NCI-H82 treated with DMSO at 0.1 percent for 48 hours (cell line): Measurements from ENCODE around the gene RIN3.

Source experiments
- DNase-seq: peaks from one replicate; lab custom pipeline; 2025; ENCODE audit not compliant: unreplicated experiment; lab: John Stamatoyannopoulos, UW

RIN3 gene

DNA sequence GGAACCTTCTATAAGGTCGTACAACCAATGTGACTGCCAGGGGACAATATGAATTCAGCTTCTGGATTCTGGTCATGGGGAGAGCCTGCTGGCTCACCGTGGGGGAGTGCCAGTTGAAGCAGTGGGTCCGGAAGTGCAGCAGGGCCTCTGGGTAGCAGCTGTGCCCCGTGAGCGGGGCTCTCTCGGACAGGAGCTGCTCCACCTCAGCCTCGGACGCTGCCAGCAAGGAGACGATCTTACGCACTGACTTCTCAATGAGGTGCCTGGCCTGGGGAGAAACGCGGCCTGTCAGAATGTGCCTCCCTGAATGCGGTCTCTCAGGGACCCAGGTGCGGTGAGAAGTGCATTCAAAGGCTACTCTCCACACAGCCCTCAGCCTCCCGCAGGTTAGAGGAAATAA is 192.8 kb downstream of the RIN3 start:
- DNase-seq = no peak

DNA sequence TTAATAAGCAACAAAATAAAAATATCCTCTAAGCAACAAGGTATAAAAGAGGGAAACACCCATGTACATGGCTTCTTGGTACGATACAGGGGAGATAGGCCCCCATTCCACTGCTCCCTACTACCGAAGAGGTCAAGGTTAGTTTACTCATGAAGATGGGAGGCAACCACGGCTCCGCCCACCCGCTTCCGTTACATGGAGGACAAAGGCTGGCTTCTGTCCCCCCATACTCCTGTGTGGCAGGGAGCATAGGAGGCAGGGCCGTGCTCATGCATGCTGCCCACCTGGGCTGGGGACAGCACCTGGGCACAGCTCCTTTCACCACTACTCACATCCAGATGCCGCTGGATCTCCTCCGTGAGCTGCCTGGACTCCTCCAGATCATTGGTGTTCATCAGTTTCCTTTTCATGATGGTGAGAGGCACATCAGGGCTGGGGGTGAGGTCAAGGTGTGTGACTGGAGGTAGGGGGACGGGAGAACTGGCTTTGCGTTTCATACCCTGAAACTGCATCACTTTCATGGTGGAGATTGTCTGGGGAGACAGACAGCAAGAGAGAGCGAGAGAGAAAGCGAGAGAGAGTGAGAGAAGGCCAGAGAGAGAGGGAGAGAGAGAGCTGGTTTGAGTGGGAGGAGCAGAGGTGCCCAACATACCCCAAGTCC is 195.9 kb downstream of the RIN3 start:
- no peak for DNase-seq

DNA sequence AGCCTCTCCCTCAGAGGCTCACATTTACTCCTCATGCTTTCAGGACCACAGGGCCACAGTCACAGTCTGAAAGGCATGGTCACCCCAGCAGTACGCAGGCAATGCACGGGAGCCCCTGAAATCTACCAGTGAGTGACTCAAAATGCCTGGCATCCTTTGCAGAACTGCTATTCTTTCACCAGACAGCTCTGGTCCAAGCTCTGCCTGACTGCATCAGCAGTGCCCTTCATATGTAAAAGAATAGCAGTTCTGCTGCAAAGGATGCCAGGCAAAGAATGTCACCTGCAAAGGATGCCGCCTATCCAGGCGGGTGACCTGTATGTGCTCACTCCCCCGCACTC is 196.4 kb downstream of the RIN3 start:
- no peak for DNase-seq

DNA sequence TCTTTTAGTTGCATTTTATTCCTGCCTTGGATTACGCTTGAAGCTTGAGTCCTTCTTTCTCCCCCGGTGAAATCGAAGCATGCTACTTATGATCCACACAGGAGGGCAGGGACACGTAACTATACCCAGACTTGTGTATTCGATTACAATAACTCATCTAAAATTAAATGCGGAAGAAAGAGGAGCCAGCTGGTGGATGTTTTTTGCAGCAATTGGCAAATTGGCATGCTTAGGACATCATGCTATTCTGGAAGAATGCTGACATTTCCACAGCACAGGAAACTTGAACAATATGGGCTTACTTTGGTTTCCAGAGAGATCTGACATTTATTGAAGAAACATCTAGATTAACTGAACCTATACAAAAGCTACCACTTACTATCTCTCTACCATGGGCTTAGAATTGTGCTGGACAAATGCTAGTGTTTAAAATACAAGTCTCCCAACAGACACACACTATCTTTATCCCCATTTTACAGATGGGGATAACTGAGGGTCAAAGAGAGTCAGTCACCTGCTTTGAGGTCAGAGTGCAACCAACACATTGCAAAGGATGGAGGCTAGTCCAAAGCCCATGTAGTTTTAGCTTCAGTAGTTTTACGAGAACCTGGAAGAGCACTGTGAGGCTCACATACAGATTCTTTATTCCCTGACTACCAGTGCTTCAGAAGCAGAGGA is 198.5 kb downstream of the RIN3 start:
- no peak for DNase-seq

DNA sequence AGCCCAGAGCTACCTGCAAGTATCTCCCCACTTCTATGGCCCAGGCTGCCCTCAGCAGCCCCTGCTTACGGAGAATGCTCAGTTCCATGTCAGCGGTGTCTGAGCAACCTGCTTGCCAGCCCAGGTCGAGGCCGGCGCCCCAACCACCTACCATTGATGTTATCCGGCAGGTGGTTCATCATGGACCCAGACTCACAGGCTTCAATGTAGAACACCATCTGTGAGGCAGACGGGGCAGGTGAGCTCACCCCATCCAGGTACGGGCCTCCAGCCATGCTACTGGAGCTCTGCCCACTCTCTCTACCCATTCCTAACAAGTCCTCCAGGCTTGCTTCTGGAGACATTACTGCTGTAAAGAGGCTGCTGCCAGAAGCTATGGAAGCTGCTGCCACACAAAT is 199.1 kb downstream of the RIN3 start:
- no peak for DNase-seq

DNA sequence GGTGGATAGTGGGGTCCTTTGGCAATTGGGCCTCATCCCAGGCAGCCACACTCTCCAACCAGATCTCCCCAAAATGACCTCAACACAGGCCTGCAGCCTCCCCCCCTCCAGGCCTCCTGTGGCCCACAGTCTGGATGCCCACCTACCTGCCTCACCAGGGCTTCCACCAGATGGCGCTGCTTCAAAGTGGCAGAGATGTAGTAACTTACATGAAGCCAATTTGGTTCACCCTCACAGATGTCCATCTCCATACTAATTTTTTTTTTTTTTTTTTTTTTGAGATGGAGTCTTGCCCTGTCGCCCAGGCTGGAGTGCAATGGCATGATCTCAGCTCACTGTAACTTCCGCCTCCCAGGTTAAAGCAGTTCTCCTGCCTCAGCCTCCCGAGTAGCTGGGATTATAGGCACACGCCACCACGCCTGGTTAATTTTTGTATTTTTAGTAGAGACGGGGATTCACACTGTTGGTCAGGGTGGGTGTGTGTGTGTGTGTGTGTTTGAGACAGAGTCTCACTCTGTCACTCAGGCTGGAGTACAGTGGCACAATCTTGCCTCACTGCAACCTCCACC is 201.2 kb downstream of the RIN3 start:
- peak; percentile 8 for DNase-seq

DNA sequence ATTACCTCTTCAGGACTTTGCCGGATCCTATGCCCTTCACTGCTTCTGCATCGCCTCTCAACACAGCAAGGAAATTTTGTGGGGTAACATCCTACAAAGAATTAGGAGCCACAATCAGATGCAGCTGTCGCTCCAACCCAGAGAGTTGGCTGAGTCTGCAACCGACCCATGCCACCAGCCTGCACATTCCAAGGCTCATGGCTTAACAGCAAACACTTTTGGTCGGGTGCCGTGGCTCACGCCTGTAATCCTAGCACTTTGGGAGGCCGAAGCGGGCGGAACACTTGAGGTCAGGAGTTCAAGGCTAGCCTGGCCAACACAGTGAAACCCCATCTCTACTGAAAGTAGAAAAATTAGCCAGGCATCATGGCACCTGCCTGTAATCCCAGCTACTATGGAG is 202.6 kb downstream of the RIN3 start:
- no peak for DNase-seq

DNA sequence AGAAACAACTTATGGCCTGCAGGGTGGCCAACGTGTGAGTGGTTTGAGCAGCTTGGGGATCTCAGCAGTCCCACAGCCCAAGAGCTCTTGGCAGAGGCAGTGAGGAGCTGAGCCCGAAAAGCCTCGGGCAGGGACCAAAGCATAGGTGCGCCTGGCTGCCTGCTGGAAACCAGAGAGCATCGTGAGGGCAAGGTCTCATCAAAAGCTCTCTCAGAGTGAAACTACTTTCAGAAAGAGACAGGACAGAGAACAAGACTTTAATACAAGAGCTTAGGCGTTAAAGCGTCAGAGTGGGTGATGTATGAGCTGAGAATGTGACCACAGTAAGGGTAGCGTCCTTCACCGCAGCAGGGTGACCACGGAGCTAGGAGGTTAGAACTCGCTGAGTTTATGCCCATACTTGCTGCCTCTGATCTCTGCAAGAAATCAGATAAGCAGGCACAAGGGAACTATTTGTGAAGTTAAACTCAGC is 204.0 kb downstream of the RIN3 start:
- no peak for DNase-seq

DNA sequence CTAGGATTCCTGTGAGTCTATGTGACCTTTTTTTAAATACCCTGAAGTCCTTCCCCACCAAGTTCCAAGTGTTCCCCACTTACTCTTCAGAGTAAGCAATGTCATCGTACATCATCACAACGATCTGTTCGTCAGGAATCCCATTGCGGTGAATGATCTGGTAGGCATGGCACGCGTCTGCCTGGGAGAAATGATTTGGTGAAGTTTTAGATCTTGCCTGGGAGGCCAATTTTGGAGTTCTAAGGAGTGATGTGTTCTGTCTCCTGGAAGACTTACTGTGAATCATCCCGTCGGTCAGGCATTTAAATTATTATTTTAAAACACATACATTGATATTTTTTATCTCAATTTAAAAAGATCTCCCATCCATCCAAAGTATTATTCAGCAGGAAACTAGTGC is 205.1 kb downstream of the RIN3 start:
- no peak for DNase-seq

DNA sequence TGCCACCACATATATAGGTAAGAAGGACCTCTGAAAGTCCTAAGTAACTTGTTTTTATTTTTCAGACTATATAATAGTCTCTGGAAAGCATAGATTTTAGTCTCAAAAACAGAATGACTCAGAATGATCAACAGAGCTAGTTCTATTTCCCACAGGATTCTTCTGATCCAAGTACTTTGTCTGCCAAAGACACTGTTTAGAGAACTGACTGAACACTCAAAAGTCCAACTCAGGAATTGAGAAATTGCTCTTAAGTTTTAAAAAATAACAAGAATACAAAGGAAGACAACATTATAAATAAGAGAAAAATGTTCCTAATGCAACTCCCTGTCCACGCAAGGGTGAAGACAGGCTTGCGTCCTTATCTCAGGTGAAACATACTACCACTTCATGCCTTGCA is 205.8 kb downstream of the RIN3 start:
- no peak for DNase-seq

DNA sequence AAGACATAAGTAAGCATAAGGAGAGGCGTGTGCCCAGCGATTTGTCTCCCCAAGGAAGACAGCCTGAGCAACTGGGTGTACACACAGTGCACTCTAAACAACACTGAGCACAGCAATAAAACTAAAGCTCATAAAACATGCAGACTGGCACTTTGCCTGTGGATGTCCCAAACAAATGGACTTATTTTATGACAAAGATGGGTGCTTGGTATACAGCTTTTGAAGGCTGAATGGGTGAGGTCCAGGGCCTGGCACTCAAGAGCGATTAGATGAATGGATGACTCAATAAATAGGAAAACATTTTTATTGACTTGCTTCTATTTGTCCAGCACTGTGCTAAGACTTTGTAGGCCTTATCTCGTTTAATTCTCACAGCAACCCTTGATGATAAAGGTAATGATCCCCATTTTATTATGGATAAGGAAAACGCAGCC is 206.3 kb downstream of the RIN3 start:
- no peak for DNase-seq

DNA sequence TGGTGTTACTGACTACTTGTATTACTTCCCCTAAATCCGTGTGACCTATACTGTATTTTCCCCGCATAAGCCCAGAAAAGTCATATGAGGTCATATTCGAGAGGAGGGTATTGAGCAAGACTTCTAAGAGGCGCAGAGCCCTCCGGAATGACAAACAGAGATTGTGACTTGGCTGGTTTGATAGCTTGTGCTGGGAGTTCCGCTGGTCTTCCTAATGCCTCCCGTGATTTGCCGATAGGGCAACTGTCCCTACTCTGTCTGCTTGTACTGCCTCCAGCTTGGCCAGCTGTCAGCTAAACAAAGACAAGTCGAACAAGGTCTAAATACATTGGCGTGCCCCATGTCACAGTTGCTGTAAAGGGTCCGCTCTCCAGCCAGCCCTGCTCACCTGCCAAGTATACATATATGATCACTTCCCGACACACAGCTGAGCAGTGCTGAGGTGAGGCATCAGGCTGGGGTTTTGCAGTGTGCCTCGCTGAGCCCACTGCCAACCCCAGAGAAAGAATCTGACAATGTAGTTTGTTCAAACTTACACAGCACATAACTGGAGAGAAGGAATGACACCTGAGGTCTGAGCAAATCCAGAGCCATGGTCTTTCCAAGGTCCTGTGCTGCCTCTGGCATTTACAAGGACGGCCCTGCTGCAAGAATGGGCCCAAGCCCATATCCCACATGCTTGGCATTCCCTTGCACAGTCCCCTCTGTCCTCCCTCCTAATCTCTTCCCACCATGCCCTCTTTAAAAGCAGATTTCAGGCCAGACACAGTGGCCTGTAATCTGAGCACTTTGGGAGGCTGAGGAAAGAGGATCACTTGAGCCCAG is 211.1 kb downstream of the RIN3 start:
- no peak for DNase-seq

DNA sequence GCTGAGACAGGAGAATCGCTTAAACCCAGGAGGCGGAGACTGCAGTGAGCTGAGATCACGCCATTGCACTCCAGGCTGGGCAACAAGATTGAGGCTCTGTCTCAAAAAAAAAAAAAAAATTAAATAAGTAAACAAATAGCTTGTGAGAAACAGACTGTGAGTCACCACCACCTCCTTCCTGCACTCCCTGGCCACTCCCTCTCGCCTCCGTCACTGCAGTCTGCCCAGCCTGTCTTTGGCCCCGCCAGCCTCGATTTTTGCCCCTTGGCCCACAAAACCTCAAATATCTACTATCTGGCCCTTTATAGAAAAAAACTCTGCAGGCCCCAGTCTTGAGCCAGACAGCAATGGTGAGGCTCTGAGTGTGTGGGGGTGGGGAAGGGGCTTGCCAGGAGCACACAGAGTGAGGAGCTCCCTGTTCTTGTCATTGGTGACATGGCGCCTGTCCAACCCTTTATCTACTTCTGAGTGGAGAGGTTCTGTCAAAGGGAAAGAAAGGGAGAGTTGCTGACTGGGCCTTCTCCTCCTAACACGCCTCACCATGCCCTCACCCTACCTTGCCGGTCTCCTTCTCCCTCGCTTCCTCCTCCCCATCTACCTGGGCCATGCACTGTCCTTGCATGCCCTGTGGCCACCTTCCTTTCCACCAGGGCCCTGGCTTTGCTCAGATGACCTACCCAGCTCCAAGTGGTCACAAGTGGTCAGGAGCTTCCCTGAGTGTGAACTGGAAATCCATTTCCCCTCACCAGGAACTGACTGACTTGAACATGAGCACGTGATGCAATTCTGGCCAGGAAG is 212.8 kb downstream of the RIN3 start:
- DNase-seq = no peak

DNA sequence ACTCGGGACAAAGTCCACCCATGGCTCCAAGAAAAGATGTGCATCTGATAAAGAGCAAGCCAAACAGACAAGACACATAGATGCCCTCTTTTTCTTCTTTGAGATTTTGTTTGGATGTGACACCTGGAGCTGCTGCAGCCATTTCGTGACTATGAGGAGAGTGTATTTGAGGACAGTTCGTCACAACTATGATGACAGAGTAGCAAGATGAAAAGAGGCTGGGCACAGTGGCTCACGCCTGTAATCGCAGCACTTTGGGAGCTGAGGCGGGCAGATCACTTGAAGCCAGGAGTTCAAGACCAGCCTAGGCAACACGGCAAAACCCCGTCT is 213.3 kb downstream of the RIN3 start:
- no peak for DNase-seq

DNA sequence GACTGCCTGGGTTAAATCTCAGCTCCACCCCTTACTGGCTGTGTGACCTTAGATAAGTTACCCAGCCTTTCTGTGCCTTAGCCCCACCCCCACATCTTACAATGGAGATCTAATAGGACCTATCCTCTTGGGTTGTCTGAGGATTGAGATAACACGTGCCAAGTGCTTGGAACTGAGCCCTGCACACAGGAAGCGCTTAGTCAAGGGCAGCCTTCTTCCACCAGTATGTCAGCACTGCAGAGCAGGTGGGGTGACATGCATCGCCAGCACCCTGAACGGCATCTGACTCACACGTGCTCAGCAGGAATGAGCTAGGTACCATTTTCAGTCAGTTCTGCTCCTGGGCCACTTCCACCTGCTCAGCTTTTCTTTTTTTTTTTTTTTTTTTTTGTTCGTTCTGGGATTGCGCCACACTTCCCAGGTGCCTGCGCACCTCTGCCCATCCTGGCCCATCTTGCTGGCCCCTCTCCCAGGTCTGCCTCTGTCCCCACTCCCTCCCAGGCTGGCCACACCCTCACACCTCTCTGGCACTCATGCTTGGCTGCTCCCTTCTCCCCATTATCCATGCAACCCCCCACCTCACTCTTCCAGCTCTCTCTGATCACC is 215.3 kb downstream of the RIN3 start:
- no peak for DNase-seq

DNA sequence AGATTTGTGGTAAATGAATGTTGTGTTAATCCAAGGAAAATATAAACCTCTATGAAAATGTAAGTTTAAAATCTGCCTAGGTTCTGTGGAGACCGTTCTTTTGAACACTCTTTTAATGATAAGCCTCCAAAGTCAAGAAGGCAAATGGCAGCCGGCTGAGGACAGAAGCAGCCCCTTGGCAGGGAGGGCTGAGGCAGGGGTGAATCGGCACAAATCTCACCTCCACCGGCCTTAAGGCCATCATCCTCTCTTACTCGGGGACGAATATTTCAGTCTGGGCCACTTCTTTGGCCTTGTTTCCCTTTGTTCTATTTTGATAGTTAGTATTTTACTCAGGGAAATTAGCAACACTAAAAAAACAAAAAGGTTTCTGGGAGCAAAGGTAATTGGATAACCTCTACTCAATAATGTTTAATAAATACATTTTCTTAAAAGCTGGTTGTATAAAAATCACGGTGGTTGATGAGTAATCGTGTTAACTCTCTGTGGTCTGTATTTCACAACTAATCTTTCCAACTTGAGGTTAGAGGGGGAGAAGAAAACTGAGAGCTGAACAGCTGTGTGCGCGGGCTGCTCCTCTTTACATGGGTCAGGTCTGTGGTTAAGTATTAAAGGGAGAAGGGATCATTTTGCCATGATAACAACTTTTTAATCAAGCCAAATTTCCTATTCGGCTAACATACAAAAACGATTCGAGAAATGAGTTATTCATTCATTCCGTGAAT is 216.2 kb downstream of the RIN3 start:
- DNase-seq = peak; percentile 46

DNA sequence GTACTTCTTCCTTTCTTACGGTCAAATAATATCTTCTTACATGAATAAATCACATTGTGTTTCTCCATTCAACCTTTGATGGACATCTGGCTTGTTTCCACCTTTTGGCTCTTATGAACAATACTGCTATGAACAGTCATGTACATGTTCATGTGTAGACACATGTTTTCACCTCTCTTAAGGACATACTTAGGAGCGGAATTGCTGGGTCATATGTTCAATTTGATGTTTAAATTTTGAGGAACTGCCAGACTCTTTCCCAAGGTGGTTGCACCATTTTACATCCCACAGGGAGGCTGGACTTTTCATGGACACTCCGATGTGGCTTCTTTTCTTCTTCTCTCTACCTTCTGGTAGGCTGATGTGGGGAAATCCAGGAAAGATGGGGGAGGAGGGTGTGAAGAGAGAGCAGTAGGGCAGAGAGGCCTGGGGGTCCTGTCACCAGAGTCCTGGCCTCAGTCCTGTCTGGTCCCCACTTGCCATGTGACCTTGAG is 218.1 kb downstream of the RIN3 start:
- no peak for DNase-seq

DNA sequence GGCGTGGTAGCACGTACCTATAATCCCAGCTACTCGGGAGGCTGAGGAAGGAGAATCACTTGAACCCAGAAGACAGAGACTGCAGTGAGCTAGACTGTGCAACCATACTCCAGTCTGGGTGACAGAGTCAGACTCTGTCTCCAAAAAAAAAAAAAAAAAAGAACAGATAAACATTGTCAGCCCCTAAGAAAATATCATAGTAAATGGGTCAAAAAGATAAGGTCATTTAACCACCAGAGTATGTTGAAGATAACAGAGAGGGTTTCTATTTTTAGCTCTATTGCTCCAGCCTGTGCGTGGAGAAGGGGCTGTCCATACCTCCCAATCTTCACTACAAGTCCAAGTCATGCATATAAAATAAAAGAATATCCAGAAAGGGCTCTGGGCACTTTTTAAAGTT is 219.4 kb downstream of the RIN3 start:
- DNase-seq = no peak

DNA sequence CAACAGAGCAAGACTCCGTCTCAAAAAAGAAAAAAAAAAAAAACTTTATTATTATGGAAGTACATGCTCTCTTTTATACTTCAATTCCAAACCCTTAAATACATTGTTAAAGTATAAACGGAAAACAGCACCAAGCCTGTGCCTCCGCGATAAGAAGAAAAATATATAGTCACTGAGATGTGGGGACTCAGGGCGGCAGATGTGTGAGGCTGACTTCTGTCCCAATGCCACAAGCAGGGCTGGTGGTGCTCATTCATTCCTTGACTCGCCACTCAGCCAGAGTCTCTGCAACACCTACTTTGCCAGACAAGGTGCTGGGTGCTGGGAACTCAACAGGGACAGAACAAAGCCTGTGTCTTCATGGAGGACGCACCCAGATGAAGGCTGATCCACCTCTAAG is 221.0 kb downstream of the RIN3 start:
- DNase-seq = no peak

DNA sequence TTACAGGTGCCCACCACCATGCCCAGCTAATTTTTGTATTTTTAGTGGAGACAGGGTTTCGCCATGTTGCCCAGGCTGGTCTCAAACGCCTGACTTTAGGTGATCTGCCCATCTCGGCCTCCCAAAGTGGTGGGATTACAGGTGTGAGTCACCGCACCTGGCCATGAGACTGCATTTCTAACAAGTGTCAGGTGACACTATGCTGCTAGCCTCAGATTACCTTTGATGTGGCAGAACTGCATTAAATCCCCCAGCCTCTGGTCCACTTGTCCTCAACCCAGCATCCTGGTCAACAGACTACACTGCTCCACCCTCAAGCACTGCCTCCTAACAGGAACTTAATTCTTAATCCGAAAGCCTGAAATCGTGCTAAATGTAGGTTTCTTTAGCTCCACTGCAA is 221.8 kb downstream of the RIN3 start:
- no peak for DNase-seq
